HG02884 (cell line): Measurements from ENCODE around the gene SHLD1.

Experiments
- ATAC-seq: cut with Tn5 transposase; IDR thresholded peaks from one replicate; pipeline ENCODE4 v1.9.1; 2021; ENCODE audit warnings: mild to moderate bottlenecking, moderate library complexity; ENCODE audit not compliant: unreplicated experiment

The SHLD1 gene

GRCh38 chr20:5843054-5843592 lies 92.9 kb downstream of the SHLD1 start:
- peak; percentile 65 for ATAC-seq

GRCh38 chr20:5844063-5844681 lies 94.0 kb downstream of the SHLD1 start:
- ATAC-seq = peak; percentile 80

GRCh38 chr20:5845681-5846615 lies 95.7 kb downstream of the SHLD1 start:
- no peak for ATAC-seq

GRCh38 chr20:5848711-5849505 lies 98.7 kb downstream of the SHLD1 start:
- no peak for ATAC-seq

- no peak for ATAC-seq
These were observed 105.7 kb downstream of the SHLD1 start for GRCh38 chr20:5855939-5856338.

GRCh38 chr20:5859608-5860007 lies 109.4 kb downstream of the SHLD1 start:
- no peak for ATAC-seq

GRCh38 chr20:5862703-5863039 lies 112.5 kb downstream of the SHLD1 start:
- ATAC-seq = no peak

GRCh38 chr20:5863040-5863833 lies 113.0 kb downstream of the SHLD1 start:
- ATAC-seq = no peak

GRCh38 chr20:5864428-5864827 lies 114.2 kb downstream of the SHLD1 start:
- ATAC-seq = no peak

GRCh38 chr20:5864873-5865587 lies 114.8 kb downstream of the SHLD1 start:
- ATAC-seq = no peak

GRCh38 chr20:5865604-5866003 lies 115.4 kb downstream of the SHLD1 start:
- ATAC-seq = no peak

- ATAC-seq = no peak
These were observed 120.4 kb downstream of the SHLD1 start for GRCh38 chr20:5870568-5870981.

- ATAC-seq = no peak
These were observed 121.5 kb downstream of the SHLD1 start for GRCh38 chr20:5871459-5872410.

GRCh38 chr20:5877128-5877527 lies 126.9 kb downstream of the SHLD1 start:
- ATAC-seq = no peak

GRCh38 chr20:5880326-5880725 lies 130.1 kb downstream of the SHLD1 start:
- ATAC-seq = no peak

- no peak for ATAC-seq
These were observed 131.5 kb downstream of the SHLD1 start for GRCh38 chr20:5881703-5882102.

- no peak for ATAC-seq
These were observed 132.0 kb downstream of the SHLD1 start for GRCh38 chr20:5882166-5882565.

GRCh38 chr20:5884465-5885335 lies 134.5 kb downstream of the SHLD1 start:
- ATAC-seq = no peak
